ENCODE measurements around the gene MYO1H. TPM values are rescaled to one million over a fixed set of nuclear protein-coding genes. Genes with fewer than 3 reads are reported as not detected.

MYO1H gene
- total RNA-seq, 1 experiment from 2014 or later: not detected

- TF ChIP-seq, protein P1, sequence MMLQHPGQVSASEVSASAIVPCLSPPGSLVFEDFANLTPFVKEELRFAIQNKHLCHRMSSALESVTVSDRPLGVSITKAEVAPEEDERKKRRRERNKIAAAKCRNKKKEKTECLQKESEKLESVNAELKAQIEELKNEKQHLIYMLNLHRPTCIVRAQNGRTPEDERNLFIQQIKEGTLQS (IDR thresholded peaks at IDR 0.05): no peak
- no peak for TF ChIP-seq TCF7L2 (IDR thresholded peaks at IDR 0.05; ENCODE audit: borderline replicate concordance, extremely low read depth, insufficient read depth, insufficient read length)
- no peak for TF ChIP-seq SP1 (IDR thresholded peaks at IDR 0.05; ENCODE audit: low read depth)
- TF ChIP-seq SIN3A (IDR thresholded peaks at IDR 0.05; ENCODE audit: low read depth): no peak
These were observed 38.3 kb downstream of the MYO1H start (continued) for GRCh38 chr12:109386059-109386433.

GRCh38 chr12:109387425-109388166, 39.9 kb downstream of the MYO1H start:
- ATAC-seq: peak; percentile 76
- Histone ChIP-seq H3K4me2 (ENCODE audit: low read length) (no peak overlapping the region), H2AFZ (ENCODE audit: low read depth, low read length, poor library complexity, severe bottlenecking) (peak overlapping the region; percentile 8), H3K9ac (ENCODE audit: low read length) (no peak overlapping the region), H3K4me3 (replicated peaks in 1 of 2; ENCODE audit: low read depth in 1 of 2, low read length in 2 of 2) (no peak overlapping the region), H4K20me1 (ENCODE audit: insufficient read depth) (no peaks in the 10 kb centered on the region), H3K9me3 (ENCODE audit: control insufficient read depth in 1 of 2, insufficient read depth in 1 of 2, low read depth in 1 of 2, low read length in 2 of 2) (peaks cover 0 to 4% of the 10 kb centered on the region in 2 experiments; a peak in 2 of 4 replicates), H3K79me2 (ENCODE audit: insufficient read depth, low read length) (no peaks in the 10 kb centered on the region), H3K27ac (ENCODE audit: low read depth, low read length) (no peak overlapping the region), H3K9me2 (ENCODE audit: insufficient read depth) (no peaks in the 10 kb centered on the region), H3K27me3 (ENCODE audit: insufficient read depth, low read length) (no peaks in the 10 kb centered on the region), H3K4me1 (ENCODE audit: control insufficient read depth in 1 of 2, insufficient read depth in 2 of 2, low read length in 2 of 2) (peaks cover 5 to 7% of the 10 kb centered on the region in 2 experiments; a peak in 3 of 4 replicates), H3K36me3 (ENCODE audit: control insufficient read depth in 1 of 2, insufficient read depth in 2 of 2, low read length in 2 of 2) (no peaks in the 10 kb centered on the region)
- no TSS peak for BruUV-seq (replicated peaks)
- ChIA-PET POLR2A (no interaction called here), RAD21 (ENCODE audit: low non-redundant PET in 1 of 2, low total read pairs in 2 of 2, uncharacterized antibody in 2 of 2, unreplicated experiment in 2 of 2) (interaction anchor here in 1 of 2 experiments (1.0 kb wide), 1 partner anchor 124 kb away, joined by 3 read pairs; no protein-coding TSS in a partner anchor), CTCF (interaction anchor here (1.5 kb wide), 1 partner anchor 123 kb away, joined by 6 read pairs; no protein-coding TSS in a partner anchor)
- DNase-seq (ENCODE audit: low read depth, low spot score): peak; percentile 44
- intact Hi-C loops (cut with micrococcal nuclease): loop anchor here (5.0 kb wide), 1 partner anchor 825 kb away; the partner anchor contains the start of genes ISCU and SART3
- TF ChIP-seq SIN3A (IDR thresholded peaks at IDR 0.05; ENCODE audit: low read depth) (no peak), POLR2A (IDR thresholded peaks at IDR 0.05; ENCODE audit: borderline replicate concordance, extremely low read depth, insufficient read depth, insufficient read length) (no peak), SP1 (IDR thresholded peaks at IDR 0.05; ENCODE audit: low read depth) (no peak), ELF1 (IDR thresholded peaks at IDR 0.05; ENCODE audit: borderline replicate concordance, low read depth) (no peak), CEBPB (IDR thresholded peaks at IDR 0.05; ENCODE audit: low read depth) (no peak), ZFX (IDR thresholded peaks at IDR 0.05) (no peak), FOSL1 (IDR thresholded peaks at IDR 0.05; ENCODE audit: low read depth) (no peak), CBX3 (IDR thresholded peaks at IDR 0.05; ENCODE audit: low read depth) (peak; percentile 88), REST (IDR thresholded peaks at IDR 0.05; ENCODE audit: low read depth) (no peak), EGR1 (IDR thresholded peaks at IDR 0.05; ENCODE audit: low read depth) (no peak), EZH2phosphoT487 (IDR thresholded peaks at IDR 0.05; ENCODE audit: borderline replicate concordance) (no peak), ZNF274 (IDR thresholded peaks at IDR 0.05; ENCODE audit: low read depth, low read length) (no peak), RAD21 (IDR thresholded peaks at IDR 0.05; ENCODE audit: low read depth) (peak; percentile 43)
- TF ChIP-seq, protein P2, sequence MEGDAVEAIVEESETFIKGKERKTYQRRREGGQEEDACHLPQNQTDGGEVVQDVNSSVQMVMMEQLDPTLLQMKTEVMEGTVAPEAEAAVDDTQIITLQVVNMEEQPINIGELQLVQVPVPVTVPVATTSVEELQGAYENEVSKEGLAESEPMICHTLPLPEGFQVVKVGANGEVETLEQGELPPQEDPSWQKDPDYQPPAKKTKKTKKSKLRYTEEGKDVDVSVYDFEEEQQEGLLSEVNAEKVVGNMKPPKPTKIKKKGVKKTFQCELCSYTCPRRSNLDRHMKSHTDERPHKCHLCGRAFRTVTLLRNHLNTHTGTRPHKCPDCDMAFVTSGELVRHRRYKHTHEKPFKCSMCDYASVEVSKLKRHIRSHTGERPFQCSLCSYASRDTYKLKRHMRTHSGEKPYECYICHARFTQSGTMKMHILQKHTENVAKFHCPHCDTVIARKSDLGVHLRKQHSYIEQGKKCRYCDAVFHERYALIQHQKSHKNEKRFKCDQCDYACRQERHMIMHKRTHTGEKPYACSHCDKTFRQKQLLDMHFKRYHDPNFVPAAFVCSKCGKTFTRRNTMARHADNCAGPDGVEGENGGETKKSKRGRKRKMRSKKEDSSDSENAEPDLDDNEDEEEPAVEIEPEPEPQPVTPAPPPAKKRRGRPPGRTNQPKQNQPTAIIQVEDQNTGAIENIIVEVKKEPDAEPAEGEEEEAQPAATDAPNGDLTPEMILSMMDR (IDR thresholded peaks at IDR 0.05 in 2 of 3, conservative IDR thresholded peaks at IDR 0.05 in 1 of 3; ENCODE audit: borderline replicate concordance in 1 of 3, insufficient read depth in 1 of 3, low read depth in 2 of 3, low read length in 2 of 3): peak; percentile 34 to 72 (median 67); a peak in 5 of 6 replicates
- TF ChIP-seq, protein P3, sequence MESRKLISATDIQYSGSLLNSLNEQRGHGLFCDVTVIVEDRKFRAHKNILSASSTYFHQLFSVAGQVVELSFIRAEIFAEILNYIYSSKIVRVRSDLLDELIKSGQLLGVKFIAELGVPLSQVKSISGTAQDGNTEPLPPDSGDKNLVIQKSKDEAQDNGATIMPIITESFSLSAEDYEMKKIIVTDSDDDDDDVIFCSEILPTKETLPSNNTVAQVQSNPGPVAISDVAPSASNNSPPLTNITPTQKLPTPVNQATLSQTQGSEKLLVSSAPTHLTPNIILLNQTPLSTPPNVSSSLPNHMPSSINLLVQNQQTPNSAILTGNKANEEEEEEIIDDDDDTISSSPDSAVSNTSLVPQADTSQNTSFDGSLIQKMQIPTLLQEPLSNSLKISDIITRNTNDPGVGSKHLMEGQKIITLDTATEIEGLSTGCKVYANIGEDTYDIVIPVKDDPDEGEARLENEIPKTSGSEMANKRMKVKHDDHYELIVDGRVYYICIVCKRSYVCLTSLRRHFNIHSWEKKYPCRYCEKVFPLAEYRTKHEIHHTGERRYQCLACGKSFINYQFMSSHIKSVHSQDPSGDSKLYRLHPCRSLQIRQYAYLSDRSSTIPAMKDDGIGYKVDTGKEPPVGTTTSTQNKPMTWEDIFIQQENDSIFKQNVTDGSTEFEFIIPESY (IDR thresholded peaks at IDR 0.05; ENCODE audit: extremely low read depth, insufficient replicate concordance, low read length): no peak

All from HCT116 (cell line).